HG03457 (cell line): ENCODE data around the gene IL12RB1.

Experiments
- ATAC-seq: cut with Tn5 transposase; IDR thresholded peaks from one replicate; pipeline ENCODE4 v1.9.1; 2021; ENCODE audit warnings: moderate number of reproducible peaks; ENCODE audit not compliant: unreplicated experiment

The IL12RB1 gene

DNA sequence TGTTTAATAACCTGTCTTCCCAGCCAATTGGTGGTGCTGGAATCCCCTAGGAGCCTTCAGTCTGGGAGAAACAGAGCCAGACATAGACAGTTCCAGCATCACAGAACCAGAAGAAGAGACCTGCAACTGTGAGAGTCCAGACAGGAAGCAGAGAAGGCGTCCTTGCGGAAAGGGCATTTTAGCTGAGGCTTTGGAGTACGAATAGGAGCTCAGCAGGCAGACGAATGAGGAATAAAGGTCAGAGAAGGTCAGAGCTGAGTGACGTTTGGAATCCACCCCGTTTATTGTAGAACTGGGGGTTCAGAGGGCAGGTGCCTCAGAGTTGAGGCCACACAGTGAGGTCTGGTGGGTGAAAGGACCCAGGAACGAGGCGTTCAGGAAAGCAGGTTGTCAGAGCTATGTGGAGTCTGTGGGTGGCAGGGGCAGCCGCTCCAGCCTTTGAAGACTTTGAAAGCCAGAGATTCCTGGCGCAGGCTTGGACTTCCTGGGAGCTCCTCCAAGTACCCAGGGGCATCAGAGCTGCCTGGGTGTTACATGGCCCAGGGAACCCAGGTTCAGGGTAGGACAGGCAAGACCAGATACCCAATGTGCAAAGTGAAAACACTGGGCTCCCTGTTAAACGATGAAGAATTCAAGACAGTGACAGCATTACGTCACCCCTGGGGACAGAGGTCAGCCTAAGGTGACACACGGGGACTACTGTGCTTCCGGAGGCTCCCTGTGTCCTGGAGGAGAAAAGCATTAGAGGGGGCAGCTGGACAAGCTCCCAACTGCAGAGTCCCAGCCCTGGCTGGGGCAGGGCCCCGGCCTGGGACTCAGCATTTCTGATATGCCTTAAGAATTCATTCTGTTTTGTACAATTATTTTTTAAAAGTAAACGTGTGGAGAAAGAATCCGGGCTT is 73.3 kb downstream of the IL12RB1 start:
- no peak for ATAC-seq

DNA sequence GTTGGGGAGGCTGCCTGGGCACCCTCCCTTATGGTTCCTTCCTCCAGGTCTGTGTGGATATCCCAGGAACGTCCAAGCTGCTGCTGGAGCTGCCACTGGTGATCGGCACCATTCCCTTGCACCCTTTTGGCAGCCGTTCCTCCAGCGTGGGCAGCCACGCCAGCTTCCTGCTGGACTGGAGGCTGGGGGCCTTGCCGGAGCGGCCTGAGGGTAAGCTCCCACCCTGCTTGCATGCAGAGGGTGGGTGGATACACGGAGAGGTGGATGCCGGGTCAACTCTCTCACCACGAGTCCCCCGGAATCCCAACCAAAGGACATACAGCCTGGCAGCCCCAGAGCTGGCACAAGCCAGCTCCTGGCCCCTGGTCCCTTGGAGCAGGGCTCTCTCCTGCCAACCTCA is 76.6 kb downstream of the IL12RB1 start:
- no peak for ATAC-seq

DNA sequence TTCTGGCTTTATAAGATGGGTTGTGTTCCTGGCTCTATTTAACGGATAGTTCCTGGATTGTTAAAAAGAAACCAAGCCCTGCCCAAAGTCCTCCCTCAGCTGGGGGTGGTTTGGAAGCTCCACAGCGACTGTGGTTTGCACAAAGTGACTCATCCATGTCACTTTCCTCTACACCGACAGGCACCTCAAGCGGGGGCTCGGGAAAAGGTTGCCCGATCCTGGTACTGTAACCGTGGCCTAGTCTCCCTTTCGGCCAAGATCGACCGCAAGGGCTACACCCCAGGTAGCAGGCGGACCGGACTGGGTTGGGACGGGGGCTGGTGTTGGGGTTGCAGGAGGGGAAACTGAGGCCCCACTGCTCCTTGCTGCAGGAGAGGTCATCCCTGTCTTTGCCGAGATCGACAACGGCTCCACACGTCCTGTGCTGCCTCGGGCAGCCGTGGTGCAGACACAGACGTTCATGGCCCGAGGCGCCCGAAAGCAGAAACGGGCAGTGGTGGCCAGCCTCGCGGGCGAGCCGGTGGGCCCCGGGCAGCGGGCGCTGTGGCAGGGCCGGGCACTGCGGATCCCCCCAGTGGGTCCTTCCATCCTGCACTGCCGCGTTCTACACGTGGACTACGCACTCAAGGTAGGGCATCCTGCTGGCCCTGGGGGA is 77.2 kb downstream of the IL12RB1 start:
- no peak for ATAC-seq
